OCI-LY7 (cell line): ENCODE measurements around the gene GJA9.

Experiments used
- EZH2phosphoT487 ChIP-seq: fragments of 200-600 bp; sonication (generic); IDR thresholded peaks from 2 replicates; pipeline ENCODE4 v1.6.1; 2018; ENCODE audit warnings: low read depth, borderline replicate concordance, mild to moderate bottlenecking, mixed run types, antibody characterized with exemption, low read length, moderate library complexity, mixed read lengths
- TF ChIP-seq, protein P1 (sequence below): fragments of 200-600 bp; sonication (generic); conservative IDR thresholded peaks from 2 replicates; pipeline ENCODE4 v1.5.1; 2014; ENCODE audit warnings: mild to moderate bottlenecking, antibody characterized with exemption, low read length, moderate library complexity, mixed read lengths

DNA sequence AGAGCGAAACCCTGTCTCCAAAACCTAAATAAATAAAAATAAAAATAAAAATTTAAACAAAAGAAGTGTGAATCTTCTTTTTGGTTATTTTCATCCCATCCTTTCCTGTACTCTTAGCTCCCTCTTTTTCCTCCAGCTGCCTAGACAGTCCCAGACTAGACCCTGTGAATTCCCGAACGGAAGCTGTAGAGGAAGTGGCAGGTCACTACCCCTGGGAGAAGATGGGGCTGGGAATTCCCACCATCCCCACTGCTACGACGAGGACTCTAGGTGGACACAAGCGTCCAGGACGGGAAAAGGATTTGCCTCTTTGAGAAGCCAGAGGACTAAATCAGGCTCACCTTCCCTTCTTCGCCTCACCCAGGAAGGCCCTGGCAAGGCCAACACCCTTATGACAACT lies 47.7 kb upstream of the GJA9 start:
- TF ChIP-seq, protein P1, sequence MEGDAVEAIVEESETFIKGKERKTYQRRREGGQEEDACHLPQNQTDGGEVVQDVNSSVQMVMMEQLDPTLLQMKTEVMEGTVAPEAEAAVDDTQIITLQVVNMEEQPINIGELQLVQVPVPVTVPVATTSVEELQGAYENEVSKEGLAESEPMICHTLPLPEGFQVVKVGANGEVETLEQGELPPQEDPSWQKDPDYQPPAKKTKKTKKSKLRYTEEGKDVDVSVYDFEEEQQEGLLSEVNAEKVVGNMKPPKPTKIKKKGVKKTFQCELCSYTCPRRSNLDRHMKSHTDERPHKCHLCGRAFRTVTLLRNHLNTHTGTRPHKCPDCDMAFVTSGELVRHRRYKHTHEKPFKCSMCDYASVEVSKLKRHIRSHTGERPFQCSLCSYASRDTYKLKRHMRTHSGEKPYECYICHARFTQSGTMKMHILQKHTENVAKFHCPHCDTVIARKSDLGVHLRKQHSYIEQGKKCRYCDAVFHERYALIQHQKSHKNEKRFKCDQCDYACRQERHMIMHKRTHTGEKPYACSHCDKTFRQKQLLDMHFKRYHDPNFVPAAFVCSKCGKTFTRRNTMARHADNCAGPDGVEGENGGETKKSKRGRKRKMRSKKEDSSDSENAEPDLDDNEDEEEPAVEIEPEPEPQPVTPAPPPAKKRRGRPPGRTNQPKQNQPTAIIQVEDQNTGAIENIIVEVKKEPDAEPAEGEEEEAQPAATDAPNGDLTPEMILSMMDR: no peak
- no peak for TF ChIP-seq EZH2phosphoT487
